ENCODE results near the gene PAM. TPM values are rescaled to one million over a fixed set of nuclear protein-coding genes. Genes with fewer than 3 reads are reported as not detected.
A peak's percentile ranks its signal among the peaks of the same experiment; 100 is the strongest.
"Not testable (repeated sequence)": the region's sequence is repeated elsewhere in the genome, so short reads cannot be mapped to it uniquely, and the experiment has no call there.

Gene PAM
- total RNA-seq, 6 experiments from 2014 or later = 10.9 to 22.7 (median 16.8) TPM

- no peaks in the 10 kb centered on the region for H3K36me3 ChIP-seq
- no peak for DNase-seq
- TF ChIP-seq POLR2A (IDR thresholded peaks at IDR 0.05) = no peak
- TF ChIP-seq, protein P1, sequence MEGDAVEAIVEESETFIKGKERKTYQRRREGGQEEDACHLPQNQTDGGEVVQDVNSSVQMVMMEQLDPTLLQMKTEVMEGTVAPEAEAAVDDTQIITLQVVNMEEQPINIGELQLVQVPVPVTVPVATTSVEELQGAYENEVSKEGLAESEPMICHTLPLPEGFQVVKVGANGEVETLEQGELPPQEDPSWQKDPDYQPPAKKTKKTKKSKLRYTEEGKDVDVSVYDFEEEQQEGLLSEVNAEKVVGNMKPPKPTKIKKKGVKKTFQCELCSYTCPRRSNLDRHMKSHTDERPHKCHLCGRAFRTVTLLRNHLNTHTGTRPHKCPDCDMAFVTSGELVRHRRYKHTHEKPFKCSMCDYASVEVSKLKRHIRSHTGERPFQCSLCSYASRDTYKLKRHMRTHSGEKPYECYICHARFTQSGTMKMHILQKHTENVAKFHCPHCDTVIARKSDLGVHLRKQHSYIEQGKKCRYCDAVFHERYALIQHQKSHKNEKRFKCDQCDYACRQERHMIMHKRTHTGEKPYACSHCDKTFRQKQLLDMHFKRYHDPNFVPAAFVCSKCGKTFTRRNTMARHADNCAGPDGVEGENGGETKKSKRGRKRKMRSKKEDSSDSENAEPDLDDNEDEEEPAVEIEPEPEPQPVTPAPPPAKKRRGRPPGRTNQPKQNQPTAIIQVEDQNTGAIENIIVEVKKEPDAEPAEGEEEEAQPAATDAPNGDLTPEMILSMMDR (IDR thresholded peaks at IDR 0.05) = no peak
- 49% methylated on average over 4 of the region's 4 CpGs for WGBS (ENCODE audit: insufficient coverage, low coverage, low lambda C conversion rate, missing lambda C conversion rate)
- no peak overlapping the region for H3K27ac ChIP-seq
- no peaks in the 10 kb centered on the region for H3K9me3 ChIP-seq
- no peak for ATAC-seq
- H3K4me1 ChIP-seq = no peaks in the 10 kb centered on the region
- intact Hi-C loops (cut with DNase I) = no loop called here
- no peaks in the 10 kb centered on the region for H3K27me3 ChIP-seq
- H3K4me3 ChIP-seq = no peak overlapping the region
Observed at GRCh38 chr5:102747386-102748166, 7.5 kb upstream of the PAM start.

- TF ChIP-seq POLR2A (IDR thresholded peaks at IDR 0.05) = no peak
- TF ChIP-seq, protein P1 (IDR thresholded peaks at IDR 0.05) = no peak
- no peak for ATAC-seq
- Histone ChIP-seq H3K4me3 (no peak overlapping the region), H3K27ac (no peak overlapping the region), H3K4me1 (peaks cover 0 to 4% (median 0%) of the 10 kb centered on the region in 4 donors), H3K36me3 (no peaks in the 10 kb centered on the region), H3K27me3 (no peaks in the 10 kb centered on the region), H3K9me3 (no peaks in the 10 kb centered on the region)
- 63% methylated on average over 5 of the region's 5 CpGs for WGBS (ENCODE audit: insufficient coverage, low coverage, low lambda C conversion rate, missing lambda C conversion rate)
- no peak for DNase-seq
- intact Hi-C loops (cut with DNase I) = no loop called here
Observed at GRCh38 chr5:102749416-102750030, 5.6 kb upstream of the PAM start.

DNA sequence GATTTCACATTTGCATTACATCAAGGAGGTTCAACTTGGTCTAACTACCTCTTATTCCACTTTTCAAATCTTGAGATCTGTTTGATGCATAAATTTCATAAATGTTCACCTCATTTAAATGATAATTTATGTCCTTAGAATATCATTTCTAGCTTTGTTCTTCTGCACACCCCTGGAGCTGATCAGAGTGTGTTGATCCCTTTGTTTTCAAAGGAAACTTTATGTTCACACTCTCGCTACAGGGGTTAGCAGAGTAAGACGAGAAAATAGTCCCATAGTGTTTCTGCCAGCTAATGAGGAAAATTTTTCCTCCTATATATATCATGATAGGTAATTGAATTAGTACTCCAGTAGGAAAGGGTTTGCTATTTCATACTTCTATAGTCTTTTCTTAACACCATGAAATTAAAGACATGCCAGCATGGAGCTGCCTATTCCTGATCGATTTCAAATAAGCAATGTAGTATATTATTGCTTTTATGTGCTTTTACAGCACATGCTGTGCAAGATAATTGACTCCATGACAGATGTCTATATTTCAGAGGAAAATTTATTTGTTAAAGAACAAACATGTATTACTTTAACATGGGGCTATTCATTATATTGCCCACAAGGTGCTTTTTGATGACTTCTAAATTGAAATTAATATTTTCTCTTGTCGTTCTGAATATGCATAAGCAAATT is 4.8 kb upstream of the PAM start:
- H3K9me3 ChIP-seq = no peaks in the 10 kb centered on the region
- H3K27ac ChIP-seq = no peak overlapping the region
- no peak for DNase-seq
- no peaks in the 10 kb centered on the region for H3K27me3 ChIP-seq
- TF ChIP-seq POLR2A (IDR thresholded peaks at IDR 0.05) = no peak
- TF ChIP-seq, protein P1 (IDR thresholded peaks at IDR 0.05) = no peak
- H3K4me3 ChIP-seq = no peak overlapping the region
- ATAC-seq = no peak
- intact Hi-C loops (cut with DNase I) = no loop called here
- no peaks in the 10 kb centered on the region for H3K36me3 ChIP-seq
- WGBS (ENCODE audit: insufficient coverage, low coverage, low lambda C conversion rate, missing lambda C conversion rate) = 58% methylated on average over 4 of the region's 4 CpGs
- H3K4me1 ChIP-seq = peaks cover 0 to 8% (median 0%) of the 10 kb centered on the region in 4 donors

DNA sequence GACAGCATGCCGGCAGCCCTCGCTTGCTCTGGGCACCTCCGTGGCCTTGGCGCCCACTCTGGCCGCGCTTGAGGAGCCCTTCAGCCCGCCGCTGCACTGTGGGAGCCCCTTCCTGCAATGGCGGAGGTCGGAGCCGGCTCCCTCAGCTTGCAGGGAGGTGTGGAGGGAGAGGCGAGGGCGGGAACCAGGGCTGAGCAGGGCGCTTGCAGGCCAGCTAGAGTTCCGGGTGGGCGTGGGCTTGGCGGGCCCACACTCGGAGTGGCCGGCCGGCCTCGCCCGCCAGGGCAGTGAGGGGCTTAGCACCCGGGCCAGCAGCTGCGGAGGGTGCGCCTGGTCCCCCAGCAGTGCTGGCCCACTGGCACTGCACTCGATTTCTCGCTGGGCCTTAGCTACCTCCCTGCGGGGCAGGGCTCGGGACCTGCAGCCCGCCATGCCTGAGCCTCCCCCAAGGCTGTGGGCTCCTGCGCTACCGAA is 3.2 kb upstream of the PAM start:
- H3K9me3 ChIP-seq; H3K27ac ChIP-seq; H3K4me1 ChIP-seq; H3K4me3 ChIP-seq; intact Hi-C loops (cut with DNase I); H3K27me3 ChIP-seq; ATAC-seq; H3K36me3 ChIP-seq: not testable (repeated sequence)
- peak in 1 of 3 donors; percentile 55 for DNase-seq
- 71% methylated on average over 7 of the region's 32 CpGs for WGBS (ENCODE audit: insufficient coverage, low coverage, low lambda C conversion rate, missing lambda C conversion rate)
